HepG2 (cell line): ENCODE results near the gene CCDC38. TPM values are rescaled to one million over a fixed set of nuclear protein-coding genes. Genes with fewer than 3 reads are reported as not detected.

Experiments
- ATAC-seq: fragments of 200-7000 bp; cut with Tn5 transposase; 3 replicates; pipeline ENCODE4 v1.9.1; 2020; ENCODE audit warnings: mild to moderate bottlenecking, moderate library complexity
- BruUV-seq: library from RNA; stranded (reverse); fragments of 400-500 nt; replicated peaks from 2 replicates; lab custom pipeline; 2021; lab: Mats Ljungman, UMichigan
- CTCF ChIA-PET: fragments of 300-600 bp; formaldehyde crosslinking; extraction: SDS; loops from one replicate; lab custom pipeline; 2021; ENCODE audit warnings: low total read pairs, inconsistent platforms, low intra/inter-chr PET ratio; lab: Yijun Ruan, JAX
- POLR2A ChIA-PET: fragments of 350-600 bp; sonication (Branson Sonifier 250); formaldehyde crosslinking; loops from one replicate; lab custom pipeline; 2020; ENCODE audit warnings: antibody characterized with exemption, inconsistent platforms; lab: Yijun Ruan, JAX
- DNase-seq: peaks from one replicate; pipeline ENCODE4 v3.0.0-alpha.2; 2015; ENCODE audit warnings: low spot score
- FAIRE-seq: peaks from 3 replicates; lab custom pipeline; 2011; peaks lifted over from hg19 to GRCh38; lab: Jason Lieb, UNC
- H2AFZ ChIP-seq: one replicate; pipeline ENCODE4 v1.6.1; 2011; ENCODE audit warnings: low read length, inconsistent platforms
- H3K27ac ChIP-seq: fragments of 300-600 bp; 3 replicates; pipeline ENCODE4 v1.8.0; 2011; ENCODE audit warnings: mixed run types, mild to moderate bottlenecking, mixed read lengths, low read length, inconsistent platforms; ENCODE audit not compliant: insufficient read depth; ENCODE audit errors: extremely low read length
- H3K27me3 ChIP-seq, 2 experiments: fragments of 200-600 bp in 1 of 2; 2 replicates in 1 of 2; 3 replicates in 1 of 2; pipeline versions ENCODE4 v1.6.0 to v1.8.0; 2011; ENCODE audit warnings: low read length in 2 of 2, mild to moderate bottlenecking in 2 of 2, moderate library complexity in 2 of 2, inconsistent platforms in 1 of 2; ENCODE audit not compliant: insufficient read depth in 2 of 2, control insufficient read depth in 1 of 2
- H3K36me3 ChIP-seq, 2 experiments: fragments of 200-600 bp in 1 of 2; replicated peaks in 1 of 2; 2 replicates in 1 of 2; 3 replicates in 1 of 2; pipeline versions ENCODE4 v1.5.1 to v1.8.0; 2011; ENCODE audit warnings: low read length in 2 of 2, inconsistent platforms in 1 of 2; ENCODE audit not compliant: insufficient read depth in 2 of 2, control insufficient read depth in 1 of 2
- H3K4me1 ChIP-seq: 2 replicates; pipeline ENCODE4 v1.5.1; 2012; ENCODE audit warnings: low read length, inconsistent platforms; ENCODE audit not compliant: insufficient read depth
- H3K4me2 ChIP-seq: 2 replicates; pipeline ENCODE4 v1.6.0; 2011; ENCODE audit warnings: low read depth, low read length, inconsistent platforms
- H3K4me3 ChIP-seq, 3 experiments: fragments of 200-600 bp in 1 of 3; sonication (generic), shearing (Covaris generic) in 1 of 3; replicated peaks in 1 of 3; 2 replicates each; pipeline ENCODE4 v1.5.1; 2011 to 2016; ENCODE audit warnings: low read length in 3 of 3, inconsistent platforms in 2 of 3, low read depth in 2 of 3, mild to moderate bottlenecking in 2 of 3, control low read depth in 1 of 3, mixed read lengths in 1 of 3; ENCODE audit not compliant: insufficient read depth in 1 of 3
- H3K79me2 ChIP-seq: one replicate; pipeline ENCODE4 v1.6.1; 2011; ENCODE audit warnings: low read length, inconsistent platforms; ENCODE audit not compliant: insufficient read depth
- H3K9ac ChIP-seq: 2 replicates; pipeline ENCODE4 v1.6.0; 2011; ENCODE audit warnings: mild to moderate bottlenecking, low read depth, low read length, inconsistent platforms; ENCODE audit not compliant: insufficient read depth
- H3K9me3 ChIP-seq: 2 replicates; pipeline ENCODE4 v1.5.1; 2012; ENCODE audit warnings: mild to moderate bottlenecking, low read length
- H4K20me1 ChIP-seq: 2 replicates; pipeline ENCODE4 v1.6.0; 2011; ENCODE audit warnings: inconsistent platforms, mild to moderate bottlenecking, low read length, moderate library complexity; ENCODE audit not compliant: insufficient read depth
- FOXP1 ChIP-seq, 2 experiments: fragments of 450-650 bp in 1 of 2; IDR thresholded peaks; 2 replicates each; pipeline ENCODE4 v1.6.1; 2017 to 2018; ENCODE audit warnings: antibody characterized with exemption in 1 of 2
- IRF2 ChIP-seq: IDR thresholded peaks from 2 replicates; pipeline ENCODE4 v1.6.1; 2018; ENCODE audit warnings: missing genetic modification reagents, missing compliant biosample characterization
- JUN ChIP-seq: sonication (generic); formaldehyde crosslinking; IDR thresholded peaks from 2 replicates; pipeline ENCODE4 v1.4.0; 2020; ENCODE audit warnings: mild to moderate bottlenecking, missing genetic modification reagents
- NONO ChIP-seq, 2 experiments: fragments of 450-650 bp in 1 of 2; sonication (generic) in 1 of 2; formaldehyde crosslinking in 1 of 2; IDR thresholded peaks in 1 of 2; conservative IDR thresholded peaks in 1 of 2; 2 replicates each; pipeline versions ENCODE4 v1.6.1 to v1.8.0; 2017 to 2022; ENCODE audit warnings: mild to moderate bottlenecking in 1 of 2, missing genetic modification reagents in 1 of 2, moderate library complexity in 1 of 2
- PHF21A ChIP-seq: sonication (generic); formaldehyde crosslinking; IDR thresholded peaks from 2 replicates; pipeline ENCODE4 v1.5.0; 2020; ENCODE audit warnings: mild to moderate bottlenecking, missing genetic modification reagents
- RNF2 ChIP-seq: fragments of 450-650 bp; conservative IDR thresholded peaks from 2 replicates; pipeline ENCODE4 v1.6.1; 2016; ENCODE audit warnings: low read depth
- RXRA ChIP-seq: sonication (generic); formaldehyde crosslinking; IDR thresholded peaks from 2 replicates; pipeline ENCODE4 v1.5.1; 2020; ENCODE audit warnings: missing genetic modification reagents
- SOX13 ChIP-seq, 3 experiments: fragments of 450-650 bp in 1 of 3; sonication (generic) in 1 of 3; formaldehyde crosslinking in 1 of 3; IDR thresholded peaks in 2 of 3; conservative IDR thresholded peaks in 1 of 3; 2 replicates each; pipeline versions ENCODE4 v1.5.0 to v1.6.1; 2016 to 2020; ENCODE audit warnings: antibody characterized with exemption in 1 of 3, mild to moderate bottlenecking in 1 of 3, missing compliant biosample characterization in 1 of 3, missing genetic modification reagents in 1 of 3, moderate library complexity in 1 of 3
- ZNF17 ChIP-seq: sonication (generic); formaldehyde crosslinking; IDR thresholded peaks from 2 replicates; pipeline ENCODE4 v1.5.0; 2020; ENCODE audit warnings: mild to moderate bottlenecking, missing genetic modification reagents
- ZNF274 ChIP-seq: sonication (generic); formaldehyde crosslinking; IDR thresholded peaks from 2 replicates; pipeline ENCODE4 v1.5.1; 2020; ENCODE audit warnings: mild to moderate bottlenecking, missing genetic modification reagents
- ZNF569 ChIP-seq: sonication (generic); formaldehyde crosslinking; IDR thresholded peaks from 2 replicates; pipeline ENCODE4 v1.5.0; 2020; ENCODE audit warnings: mild to moderate bottlenecking, missing genetic modification reagents, moderate library complexity, borderline replicate concordance
- ZNF749 ChIP-seq: sonication (generic); formaldehyde crosslinking; IDR thresholded peaks from 2 replicates; pipeline ENCODE4 v1.8.0; 2022; ENCODE audit warnings: mild to moderate bottlenecking, missing genetic modification reagents, moderate library complexity, borderline replicate concordance
- WGBS: methylation state at CpG from one replicate; pipeline ENCODE4 v1.1.6; 2017; ENCODE audit warnings: low lambda C conversion rate; 5-methylcytosine and 5-hydroxymethylcytosine counted together
- in situ Hi-C: cut with HindIII; loops from 2 replicates; pipeline ENCODE4 v1.10.0; 2017; ENCODE audit warnings: low pct_unique_long_range_greater_than_20kb; ENCODE audit not compliant: extremely low pct_ligation_motif_present
- intact Hi-C: fragments of 100-400 bp; cut with micrococcal nuclease; formaldehyde crosslinking; loops from one replicate; pipeline ENCODE4 v1.10.0; 2022; ENCODE audit not compliant: unreplicated experiment
- polyA plus RNA-seq, 8 experiments: library from polyadenylated mRNA; depleted of rRNA in 3 of 8; stranded (reverse) in 7 of 8; unstranded in 1 of 8; fragments of >200 nt; fragmentation: Illumina TruSeq in 4 of 8; extraction: Trizol in 4 of 8; gene quantifications; 2 replicates each; pipeline versions ENCODE4 v1.2.1 to v1.2.3, GENCODE V29; 2011 to 2016; ENCODE audit warnings: low read depth in 4 of 8, missing spikeins in 1 of 8, mixed read lengths in 1 of 8; ENCODE audit not compliant: insufficient read depth in 1 of 8
- total RNA-seq, 5 experiments: library from RNA; depleted of rRNA; stranded (reverse); fragments of >200 nt; fragmentation: Illumina TruSeq; extraction: Trizol; gene quantifications; 2 replicates each; pipeline ENCODE4 v1.2.3, GENCODE V29; 2016; ENCODE audit warnings: low read depth in 1 of 5
- TF ChIP-seq, protein P1 (sequence below): sonication (generic); formaldehyde crosslinking; IDR thresholded peaks from 2 replicates; pipeline ENCODE4 v1.5.1; 2020; ENCODE audit warnings: mild to moderate bottlenecking, missing genetic modification reagents, moderate library complexity
- TF ChIP-seq, protein P2 (sequence below): sonication (generic); formaldehyde crosslinking; IDR thresholded peaks from 2 replicates; pipeline ENCODE4 v1.5.1; 2020; ENCODE audit warnings: missing genetic modification reagents, mild to moderate bottlenecking, borderline replicate concordance
- TF ChIP-seq, protein P3 (sequence below): sonication (generic); formaldehyde crosslinking; IDR thresholded peaks from 2 replicates; pipeline ENCODE4 v1.8.0; 2022; ENCODE audit warnings: mild to moderate bottlenecking, missing genetic modification reagents; ENCODE audit not compliant: insufficient replicate concordance

The CCDC38 gene
- total and polyA plus RNA-seq, 2 of the 13 experiments (the other 11 are each of a cell fraction or from before 2014, with no cell fraction given), result 0.24 to 0.32 TPM

DNA sequence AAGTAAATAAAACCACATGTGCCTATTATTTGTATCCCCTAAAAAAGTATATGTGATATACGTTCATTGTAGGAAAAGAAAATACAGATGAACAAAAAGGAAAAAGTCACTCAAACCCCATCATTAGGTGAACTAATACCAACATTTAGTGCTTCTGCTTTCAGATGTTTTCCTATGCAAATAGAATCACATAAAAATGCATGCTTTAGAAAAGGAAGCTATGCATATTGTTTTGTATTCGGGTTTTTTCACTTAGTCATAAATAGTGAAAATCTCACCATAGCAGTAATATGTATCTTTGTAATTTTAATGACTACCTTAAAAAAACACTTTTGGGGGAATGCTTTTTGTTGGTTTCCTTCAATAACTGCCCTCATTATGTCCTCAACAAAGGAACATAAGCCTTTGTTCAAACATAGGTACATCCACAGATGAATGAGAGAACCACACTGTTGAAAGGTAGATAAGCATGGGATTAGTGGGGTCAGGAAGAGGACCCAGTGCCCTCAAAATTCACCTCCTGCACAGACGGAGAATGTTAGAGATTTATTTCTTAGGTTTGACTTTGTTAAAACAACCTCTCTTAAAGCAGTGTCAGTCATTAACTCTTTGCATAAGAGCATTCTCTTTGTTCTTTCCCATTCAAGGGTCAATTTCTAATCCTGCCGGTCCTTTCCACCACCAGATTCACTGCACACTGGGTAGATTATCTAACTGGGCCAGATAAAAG lies 7.2 kb upstream of the CCDC38 start:
- ChIA-PET POLR2A (interaction anchor here (1.5 kb wide), 1 partner anchor 27 kb away, joined by 3 read pairs; no protein-coding TSS in a partner anchor), CTCF (no interaction called here)
- BruUV-seq, result no TSS peak
- Histone ChIP-seq H3K4me3 (peak overlapping the region in 2 of 3 experiments; percentile 1 to 37; a peak in 2 of 6 replicates), H3K27ac (peak overlapping the region; percentile 74), H3K36me3 (no peaks in the 10 kb centered on the region), H3K79me2 (peaks cover 3% of the 10 kb centered on the region), H3K4me1 (peaks cover 53% of the 10 kb centered on the region), H3K9ac (no peak overlapping the region; the same call in 1 of the 2 replicates), H3K9me3 (no peaks in the 10 kb centered on the region), H3K27me3 (no peaks in the 10 kb centered on the region), H4K20me1 (no peaks in the 10 kb centered on the region), H3K4me2 (peak overlapping the region; percentile 52), H2AFZ (no peak overlapping the region)
- ATAC-seq (peak; percentile 98), DNase-seq (peak; percentile 94), FAIRE-seq (peak; percentile 82)
- intact Hi-C loops (loop anchor here (10.0 kb wide), 1 partner anchor 125 kb away; no protein-coding TSS in a partner anchor), in situ Hi-C loops (no loop called here)
- 3% methylated on average over 4 of the region's 4 CpGs for WGBS
- TF ChIP-seq FOXP1 (IDR thresholded peaks at IDR 0.05) (no peak), FOXP1 (CRISPR knock-in tag; IDR thresholded peaks at IDR 0.05) (peak; percentile 95), ZNF569 (CRISPR knock-in tag) (no peak), ZNF749 (0 out of 2 replicates have a peak, but pooled peaks have one; percentile 55), ZNF17 (CRISPR knock-in tag) (no peak), ZNF274 (CRISPR knock-in tag) (no peak), IRF2 (CRISPR knock-in tag) (peak; percentile 50), SOX13 (IDR thresholded peaks at IDR 0.05) (peak; percentile 98), SOX13 (CRISPR knock-in tag; conservative IDR thresholded peaks at IDR 0.05 in 1 of 2, IDR thresholded peaks at IDR 0.05 in 1 of 2) (peak in 1 of 2 experiments; percentile 100; a peak in 2 of 4 replicates), RXRA (peak; percentile 93; the same call in 1 of the 2 replicates), PHF21A (CRISPR knock-in tag) (peak; percentile 83), NONO (IDR thresholded peaks at IDR 0.05) (no peak), NONO (CRISPR knock-in tag; conservative IDR thresholded peaks at IDR 0.05) (peak; percentile 69; the same call in 1 of the 2 replicates), RNF2 (no peak), JUN (CRISPR knock-in tag) (peak; percentile 38; the same call in 1 of the 2 replicates)
- TF ChIP-seq, protein P1, sequence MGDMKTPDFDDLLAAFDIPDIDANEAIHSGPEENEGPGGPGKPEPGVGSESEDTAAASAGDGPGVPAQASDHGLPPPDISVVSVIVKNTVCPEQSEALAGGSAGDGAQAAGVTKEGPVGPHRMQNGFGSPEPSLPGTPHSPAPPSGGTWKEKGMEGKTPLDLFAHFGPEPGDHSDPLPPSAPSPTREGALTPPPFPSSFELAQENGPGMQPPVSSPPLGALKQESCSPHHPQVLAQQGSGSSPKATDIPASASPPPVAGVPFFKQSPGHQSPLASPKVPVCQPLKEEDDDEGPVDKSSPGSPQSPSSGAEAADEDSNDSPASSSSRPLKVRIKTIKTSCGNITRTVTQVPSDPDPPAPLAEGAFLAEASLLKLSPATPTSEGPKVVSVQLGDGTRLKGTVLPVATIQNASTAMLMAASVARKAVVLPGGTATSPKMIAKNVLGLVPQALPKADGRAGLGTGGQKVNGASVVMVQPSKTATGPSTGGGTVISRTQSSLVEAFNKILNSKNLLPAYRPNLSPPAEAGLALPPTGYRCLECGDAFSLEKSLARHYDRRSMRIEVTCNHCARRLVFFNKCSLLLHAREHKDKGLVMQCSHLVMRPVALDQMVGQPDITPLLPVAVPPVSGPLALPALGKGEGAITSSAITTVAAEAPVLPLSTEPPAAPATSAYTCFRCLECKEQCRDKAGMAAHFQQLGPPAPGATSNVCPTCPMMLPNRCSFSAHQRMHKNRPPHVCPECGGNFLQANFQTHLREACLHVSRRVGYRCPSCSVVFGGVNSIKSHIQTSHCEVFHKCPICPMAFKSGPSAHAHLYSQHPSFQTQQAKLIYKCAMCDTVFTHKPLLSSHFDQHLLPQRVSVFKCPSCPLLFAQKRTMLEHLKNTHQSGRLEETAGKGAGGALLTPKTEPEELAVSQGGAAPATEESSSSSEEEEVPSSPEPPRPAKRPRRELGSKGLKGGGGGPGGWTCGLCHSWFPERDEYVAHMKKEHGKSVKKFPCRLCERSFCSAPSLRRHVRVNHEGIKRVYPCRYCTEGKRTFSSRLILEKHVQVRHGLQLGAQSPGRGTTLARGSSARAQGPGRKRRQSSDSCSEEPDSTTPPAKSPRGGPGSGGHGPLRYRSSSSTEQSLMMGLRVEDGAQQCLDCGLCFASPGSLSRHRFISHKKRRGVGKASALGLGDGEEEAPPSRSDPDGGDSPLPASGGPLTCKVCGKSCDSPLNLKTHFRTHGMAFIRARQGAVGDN (CRISPR knock-in tag), result no peak
- TF ChIP-seq, protein P2, sequence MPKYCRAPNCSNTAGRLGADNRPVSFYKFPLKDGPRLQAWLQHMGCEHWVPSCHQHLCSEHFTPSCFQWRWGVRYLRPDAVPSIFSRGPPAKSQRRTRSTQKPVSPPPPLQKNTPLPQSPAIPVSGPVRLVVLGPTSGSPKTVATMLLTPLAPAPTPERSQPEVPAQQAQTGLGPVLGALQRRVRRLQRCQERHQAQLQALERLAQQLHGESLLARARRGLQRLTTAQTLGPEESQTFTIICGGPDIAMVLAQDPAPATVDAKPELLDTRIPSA (CRISPR knock-in tag), result no peak
- TF ChIP-seq, protein P3, sequence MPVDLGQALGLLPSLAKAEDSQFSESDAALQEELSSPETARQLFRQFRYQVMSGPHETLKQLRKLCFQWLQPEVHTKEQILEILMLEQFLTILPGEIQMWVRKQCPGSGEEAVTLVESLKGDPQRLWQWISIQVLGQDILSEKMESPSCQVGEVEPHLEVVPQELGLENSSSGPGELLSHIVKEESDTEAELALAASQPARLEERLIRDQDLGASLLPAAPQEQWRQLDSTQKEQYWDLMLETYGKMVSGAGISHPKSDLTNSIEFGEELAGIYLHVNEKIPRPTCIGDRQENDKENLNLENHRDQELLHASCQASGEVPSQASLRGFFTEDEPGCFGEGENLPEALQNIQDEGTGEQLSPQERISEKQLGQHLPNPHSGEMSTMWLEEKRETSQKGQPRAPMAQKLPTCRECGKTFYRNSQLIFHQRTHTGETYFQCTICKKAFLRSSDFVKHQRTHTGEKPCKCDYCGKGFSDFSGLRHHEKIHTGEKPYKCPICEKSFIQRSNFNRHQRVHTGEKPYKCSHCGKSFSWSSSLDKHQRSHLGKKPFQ (CRISPR knock-in tag), result no peak
